ENCODE results near the gene NUCB2.
A peak's percentile ranks its signal among the peaks of the same experiment; 100 is the strongest.

The NUCB2 gene

DNA sequence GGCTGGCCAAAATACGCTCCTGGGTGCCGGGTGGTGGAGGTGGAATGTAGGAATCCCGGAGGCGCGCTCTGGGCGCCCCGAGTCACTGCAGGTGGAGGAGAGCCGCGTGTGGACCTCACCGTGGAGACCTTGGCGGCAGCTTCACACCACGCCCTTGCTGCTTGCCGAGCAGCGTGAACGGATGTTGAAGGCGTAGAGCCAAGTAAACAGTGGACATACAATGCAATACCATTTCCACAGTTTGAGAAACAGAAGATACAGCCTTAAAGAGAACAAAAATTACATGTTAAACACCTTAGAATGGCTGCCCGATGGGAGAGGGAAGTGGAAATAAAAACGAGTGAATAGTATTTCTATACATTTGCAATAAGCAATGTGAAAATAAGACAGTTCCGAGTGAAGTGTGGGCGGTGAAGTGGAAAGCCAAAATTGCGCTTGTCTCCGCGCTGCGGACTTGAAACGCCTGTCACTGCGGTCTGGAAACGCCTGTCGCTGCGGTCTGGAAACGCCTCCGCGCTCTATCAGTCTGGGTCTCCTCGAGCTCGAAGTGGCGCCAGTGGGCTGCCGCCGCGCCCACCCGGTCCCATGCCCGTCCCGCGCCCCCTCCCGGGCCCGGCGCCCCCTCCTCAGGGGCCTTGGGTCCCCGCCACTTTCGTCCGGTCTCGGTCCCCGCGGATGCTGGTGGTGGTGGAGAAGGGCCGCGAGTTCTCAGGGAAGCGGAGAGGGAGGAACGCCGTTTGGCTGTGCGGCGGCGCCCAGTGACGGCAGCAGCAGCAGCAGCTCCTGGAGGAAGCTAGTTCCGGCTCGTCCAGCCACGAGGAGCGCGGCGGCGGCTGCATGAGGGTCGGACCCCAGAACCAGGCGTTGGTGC, 76.6 kb downstream of the NUCB2 start:
- H3K27ac ChIP-seq (ENCODE audit: low read depth, low read length): peak overlapping the region; percentile 78
- peaks cover 16 to 20% of the 10 kb centered on the region in 2 donors for H3K4me1 ChIP-seq (ENCODE audit: control insufficient read depth in 1 of 2, insufficient read depth in 2 of 2, low read length in 2 of 2)
- H3K36me3 ChIP-seq (ENCODE audit: control insufficient read depth in 1 of 2, insufficient read depth in 2 of 2, low read length in 2 of 2): peaks cover 6 to 7% of the 10 kb centered on the region in 2 donors
- H3K4me3 ChIP-seq (ENCODE audit: low read depth in 1 of 2, low read length in 2 of 2): peak overlapping the region; percentile 71 to 90
- peak overlapping the region; percentile 70 to 87 for H3K9ac ChIP-seq (ENCODE audit: low read depth in 1 of 2, low read length in 2 of 2)
- H3K9me3 ChIP-seq (ENCODE audit: control insufficient read depth in 1 of 2, low read length in 2 of 2): no peaks in the 10 kb centered on the region
- H3K27me3 ChIP-seq (ENCODE audit: control insufficient read depth in 1 of 2, insufficient read depth in 2 of 2, low read length in 2 of 2): no peaks in the 10 kb centered on the region

DNA sequence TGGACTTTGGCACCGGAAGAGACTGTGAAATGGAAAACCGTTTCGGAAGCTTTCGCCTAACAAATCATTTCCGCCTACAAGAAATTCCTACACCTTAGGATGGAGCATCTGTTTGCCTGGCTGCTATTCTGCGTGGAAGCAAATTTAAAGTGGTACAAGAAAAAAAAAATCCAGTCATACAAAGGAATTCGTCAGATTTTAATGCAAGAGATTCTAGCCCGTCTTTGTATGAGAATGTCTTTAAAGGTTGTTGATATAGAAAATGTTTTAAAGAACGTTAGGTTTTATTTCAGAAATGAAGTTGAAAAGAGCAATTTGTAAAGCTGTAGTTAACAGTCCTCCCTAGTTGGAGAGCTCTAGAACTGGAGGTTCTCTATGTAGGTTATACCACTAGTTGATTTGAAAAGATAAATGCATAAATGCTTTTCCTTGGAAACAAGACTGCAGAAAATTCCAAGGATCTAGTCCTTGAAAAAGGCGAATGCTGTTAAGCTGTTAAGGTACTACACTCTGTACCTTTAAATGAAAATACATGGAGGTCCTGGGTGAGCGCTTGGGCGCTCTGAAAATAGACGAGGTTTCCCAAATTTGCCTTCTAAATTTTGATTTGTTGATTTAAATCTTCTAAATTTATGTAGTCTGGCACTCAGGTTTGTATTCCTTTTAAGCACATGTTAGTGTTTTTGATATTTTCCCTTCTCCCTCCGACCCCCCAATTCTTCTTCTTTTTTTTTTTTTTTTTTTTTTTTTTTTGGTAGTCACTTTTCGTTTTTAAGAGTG, 77.5 kb downstream of the NUCB2 start:
- Histone ChIP-seq H3K4me1 (ENCODE audit: control insufficient read depth in 1 of 2, insufficient read depth in 2 of 2, low read length in 2 of 2) (peaks cover 16 to 20% of the 10 kb centered on the region in 2 donors), H3K27ac (ENCODE audit: low read depth, low read length) (peak overlapping the region; percentile 78), H3K27me3 (ENCODE audit: control insufficient read depth in 1 of 2, insufficient read depth in 2 of 2, low read length in 2 of 2) (no peaks in the 10 kb centered on the region), H3K4me3 (ENCODE audit: low read depth in 1 of 2, low read length in 2 of 2) (peak overlapping the region; percentile 71 to 90), H3K9ac (ENCODE audit: low read depth in 1 of 2, low read length in 2 of 2) (peak overlapping the region; percentile 70 to 87), H3K9me3 (ENCODE audit: control insufficient read depth in 1 of 2, low read length in 2 of 2) (no peaks in the 10 kb centered on the region), H3K36me3 (ENCODE audit: control insufficient read depth in 1 of 2, insufficient read depth in 2 of 2, low read length in 2 of 2) (peaks cover 6 to 7% of the 10 kb centered on the region in 2 donors)

DNA sequence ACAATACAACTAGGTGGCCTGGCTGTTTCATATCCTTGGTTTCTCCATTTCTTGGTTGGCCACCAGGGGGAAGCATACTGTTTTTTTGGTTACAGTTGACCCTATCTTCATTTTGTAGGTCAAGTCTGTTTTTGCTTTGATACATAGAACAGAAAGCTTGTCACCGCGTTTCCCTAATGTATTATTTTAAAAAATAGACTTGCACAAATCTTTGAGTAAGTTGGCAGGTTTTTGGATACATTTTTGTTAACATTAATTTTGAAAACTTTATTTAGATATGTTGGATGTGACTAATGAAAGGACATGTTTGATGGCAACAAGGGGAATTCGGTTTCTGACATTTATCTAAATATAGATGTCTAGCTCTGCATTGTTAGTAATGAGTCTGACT, 78.1 kb downstream of the NUCB2 start:
- peaks cover 16 to 20% of the 10 kb centered on the region in 2 donors for H3K4me1 ChIP-seq (ENCODE audit: control insufficient read depth in 1 of 2, insufficient read depth in 2 of 2, low read length in 2 of 2)
- H3K27ac ChIP-seq (ENCODE audit: low read depth, low read length): no peak overlapping the region
- no peak overlapping the region for H3K9ac ChIP-seq (ENCODE audit: low read depth in 1 of 2, low read length in 2 of 2)
- no peaks in the 10 kb centered on the region for H3K27me3 ChIP-seq (ENCODE audit: control insufficient read depth in 1 of 2, insufficient read depth in 2 of 2, low read length in 2 of 2)
- H3K9me3 ChIP-seq (ENCODE audit: control insufficient read depth in 1 of 2, low read length in 2 of 2): no peaks in the 10 kb centered on the region
- H3K4me3 ChIP-seq (ENCODE audit: low read depth in 1 of 2, low read length in 2 of 2): no peak overlapping the region
- H3K36me3 ChIP-seq (ENCODE audit: control insufficient read depth in 1 of 2, insufficient read depth in 2 of 2, low read length in 2 of 2): peaks cover 6 to 7% of the 10 kb centered on the region in 2 donors

DNA sequence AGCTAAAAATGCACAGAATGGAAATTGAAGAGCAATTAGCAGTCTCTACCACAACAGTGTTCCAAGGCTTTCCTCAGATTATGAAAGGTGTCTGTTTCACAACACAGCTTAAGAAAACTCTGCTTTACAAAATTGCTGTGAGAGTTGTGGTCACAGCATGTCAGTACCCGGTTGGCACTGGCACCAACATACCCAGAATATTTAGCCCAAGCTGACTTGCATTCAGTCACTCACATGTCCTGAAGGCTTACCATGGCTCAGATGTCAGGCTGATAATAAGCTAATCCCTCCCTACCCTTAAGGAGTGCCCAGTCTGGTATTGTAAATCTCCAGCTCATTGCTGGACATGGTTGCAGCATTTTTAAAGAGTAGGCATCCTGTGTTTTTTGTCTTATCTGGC, 90.0 kb downstream of the NUCB2 start:
- Histone ChIP-seq H3K9ac (ENCODE audit: low read depth in 1 of 2, low read length in 2 of 2) (no peak overlapping the region), H3K27me3 (ENCODE audit: control insufficient read depth in 1 of 2, insufficient read depth in 2 of 2, low read length in 2 of 2) (no peaks in the 10 kb centered on the region), H3K4me1 (ENCODE audit: control insufficient read depth in 1 of 2, insufficient read depth in 2 of 2, low read length in 2 of 2) (no peaks in the 10 kb centered on the region), H3K4me3 (ENCODE audit: low read depth in 1 of 2, low read length in 2 of 2) (no peak overlapping the region), H3K36me3 (ENCODE audit: control insufficient read depth in 1 of 2, insufficient read depth in 2 of 2, low read length in 2 of 2) (peaks cover 39 to 60% of the 10 kb centered on the region in 2 donors), H3K9me3 (ENCODE audit: control insufficient read depth in 1 of 2, low read length in 2 of 2) (peaks cover 24 to 35% of the 10 kb centered on the region in 2 donors), H3K27ac (ENCODE audit: low read depth, low read length) (no peak overlapping the region)

DNA sequence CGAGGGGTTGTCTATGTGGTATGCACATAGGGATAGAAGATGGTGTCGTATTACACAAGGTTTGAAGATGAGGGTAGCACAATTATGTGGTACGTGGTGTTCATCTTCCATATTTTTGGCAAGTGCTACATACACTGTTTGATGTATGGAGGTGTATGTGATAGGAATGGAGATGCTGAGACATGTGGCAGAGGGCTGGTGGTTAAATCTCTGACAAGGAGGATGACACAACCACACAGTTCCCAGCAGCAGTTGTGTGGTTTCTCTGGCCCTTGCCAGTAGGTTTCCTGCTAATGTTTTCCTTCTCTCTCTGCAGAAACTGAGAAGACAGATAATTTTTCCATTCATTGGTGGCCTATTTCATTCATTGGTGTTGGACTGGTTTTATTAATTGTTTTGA, 92.0 kb downstream of the NUCB2 start:
- peaks cover 39 to 56% of the 10 kb centered on the region in 2 donors for H3K9me3 ChIP-seq (ENCODE audit: control insufficient read depth in 1 of 2, low read length in 2 of 2)
- peaks cover 53 to 81% of the 10 kb centered on the region in 2 donors for H3K36me3 ChIP-seq (ENCODE audit: control insufficient read depth in 1 of 2, insufficient read depth in 2 of 2, low read length in 2 of 2)
- H3K27me3 ChIP-seq (ENCODE audit: control insufficient read depth in 1 of 2, insufficient read depth in 2 of 2, low read length in 2 of 2): no peaks in the 10 kb centered on the region
- no peak overlapping the region for H3K27ac ChIP-seq (ENCODE audit: low read depth, low read length)
- no peaks in the 10 kb centered on the region for H3K4me1 ChIP-seq (ENCODE audit: control insufficient read depth in 1 of 2, insufficient read depth in 2 of 2, low read length in 2 of 2)
- H3K4me3 ChIP-seq (ENCODE audit: low read depth in 1 of 2, low read length in 2 of 2): no peak overlapping the region
- H3K9ac ChIP-seq (ENCODE audit: low read depth in 1 of 2, low read length in 2 of 2): no peak overlapping the region

DNA sequence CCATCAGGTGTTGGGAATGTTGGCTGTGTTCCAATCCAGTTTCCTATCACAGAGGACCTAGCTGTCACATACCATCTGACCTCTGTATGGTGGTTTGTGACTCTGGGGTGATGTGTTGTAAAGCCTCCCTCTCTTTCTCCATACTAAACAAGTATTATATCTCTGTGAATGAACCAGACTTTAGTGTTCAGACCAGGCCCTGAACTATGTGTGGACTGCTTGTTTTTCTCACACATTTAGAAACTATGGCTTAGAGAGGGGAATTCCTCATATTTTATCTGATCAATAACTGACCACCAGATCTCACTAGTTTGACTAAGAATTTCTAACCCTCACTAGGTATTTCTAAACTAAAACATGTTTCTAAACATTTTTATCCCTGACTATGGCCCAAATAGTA, 92.6 kb downstream of the NUCB2 start:
- no peak overlapping the region for H3K27ac ChIP-seq (ENCODE audit: low read depth, low read length)
- peaks cover 39 to 59% of the 10 kb centered on the region in 2 donors for H3K9me3 ChIP-seq (ENCODE audit: control insufficient read depth in 1 of 2, low read length in 2 of 2)
- no peak overlapping the region for H3K4me3 ChIP-seq (ENCODE audit: low read depth in 1 of 2, low read length in 2 of 2)
- no peak overlapping the region for H3K9ac ChIP-seq (ENCODE audit: low read depth in 1 of 2, low read length in 2 of 2)
- no peaks in the 10 kb centered on the region for H3K27me3 ChIP-seq (ENCODE audit: control insufficient read depth in 1 of 2, insufficient read depth in 2 of 2, low read length in 2 of 2)
- H3K4me1 ChIP-seq (ENCODE audit: control insufficient read depth in 1 of 2, insufficient read depth in 2 of 2, low read length in 2 of 2): no peaks in the 10 kb centered on the region
- H3K36me3 ChIP-seq (ENCODE audit: control insufficient read depth in 1 of 2, insufficient read depth in 2 of 2, low read length in 2 of 2): peaks cover 53 to 86% of the 10 kb centered on the region in 2 donors

DNA sequence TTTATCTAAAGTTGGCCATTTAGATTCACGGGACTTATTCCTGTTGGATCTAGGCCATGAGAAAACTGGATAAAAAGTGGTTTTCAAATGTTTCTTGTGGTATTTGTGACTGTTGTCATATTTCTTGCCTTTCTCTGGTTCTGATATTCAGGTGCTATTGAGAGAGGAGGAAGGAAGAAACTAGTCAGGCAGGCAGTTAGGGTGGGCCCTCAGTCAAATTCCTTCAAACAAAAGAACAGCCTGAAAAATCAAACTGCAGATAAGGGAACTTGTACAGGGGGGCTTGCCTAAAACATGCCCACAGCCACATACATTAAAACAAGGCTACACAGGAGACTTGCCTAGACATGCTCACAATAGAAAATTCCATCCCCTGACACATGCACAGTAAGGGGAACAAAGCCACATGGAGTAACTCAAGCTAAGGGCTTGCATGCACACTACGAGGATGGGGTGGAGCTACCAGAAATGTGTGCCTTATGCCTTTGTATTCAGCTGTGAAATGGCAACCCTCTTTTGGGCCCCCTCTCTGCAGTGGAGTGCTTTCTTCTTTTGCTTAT, 93.2 kb downstream of the NUCB2 start:
- peak overlapping the region in 1 of 2 donors; percentile 13 for H3K4me3 ChIP-seq (ENCODE audit: low read depth in 1 of 2, low read length in 2 of 2)
- no peak overlapping the region for H3K27ac ChIP-seq (ENCODE audit: low read depth, low read length)
- no peaks in the 10 kb centered on the region for H3K4me1 ChIP-seq (ENCODE audit: control insufficient read depth in 1 of 2, insufficient read depth in 2 of 2, low read length in 2 of 2)
- no peak overlapping the region for H3K9ac ChIP-seq (ENCODE audit: low read depth in 1 of 2, low read length in 2 of 2)
- peaks cover 58 to 90% of the 10 kb centered on the region in 2 donors for H3K36me3 ChIP-seq (ENCODE audit: control insufficient read depth in 1 of 2, insufficient read depth in 2 of 2, low read length in 2 of 2)
- peaks cover 39 to 59% of the 10 kb centered on the region in 2 donors for H3K9me3 ChIP-seq (ENCODE audit: control insufficient read depth in 1 of 2, low read length in 2 of 2)
- H3K27me3 ChIP-seq (ENCODE audit: control insufficient read depth in 1 of 2, insufficient read depth in 2 of 2, low read length in 2 of 2): no peaks in the 10 kb centered on the region

DNA sequence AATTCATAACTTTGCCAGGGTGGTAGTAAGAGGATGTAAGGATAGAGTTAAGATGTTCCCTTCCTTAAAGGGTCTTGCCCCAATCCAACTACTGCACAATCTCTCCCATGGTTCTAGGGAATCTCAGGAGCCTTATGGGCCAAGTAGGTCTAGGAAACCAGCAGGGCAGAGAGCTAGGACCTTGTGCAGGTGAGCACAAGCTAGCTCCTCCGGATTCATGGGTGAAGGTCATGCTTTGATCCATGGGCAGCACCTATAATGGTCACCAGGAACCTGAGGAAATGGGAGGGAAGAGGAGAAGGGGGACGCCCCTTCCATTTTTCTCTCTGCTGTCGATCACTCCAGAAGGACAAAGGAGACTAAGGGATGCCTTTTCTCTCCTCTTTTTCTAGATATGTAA, 95.1 kb downstream of the NUCB2 start:
- Histone ChIP-seq H3K27ac (ENCODE audit: low read depth, low read length) (no peak overlapping the region), H3K36me3 (ENCODE audit: control insufficient read depth in 1 of 2, insufficient read depth in 2 of 2, low read length in 2 of 2) (peaks cover 56 to 95% of the 10 kb centered on the region in 2 donors), H3K9ac (ENCODE audit: low read depth in 1 of 2, low read length in 2 of 2) (no peak overlapping the region), H3K9me3 (ENCODE audit: control insufficient read depth in 1 of 2, low read length in 2 of 2) (peaks cover 39 to 59% of the 10 kb centered on the region in 2 donors), H3K4me1 (ENCODE audit: control insufficient read depth in 1 of 2, insufficient read depth in 2 of 2, low read length in 2 of 2) (no peaks in the 10 kb centered on the region), H3K4me3 (ENCODE audit: low read depth in 1 of 2, low read length in 2 of 2) (no peak overlapping the region), H3K27me3 (ENCODE audit: control insufficient read depth in 1 of 2, insufficient read depth in 2 of 2, low read length in 2 of 2) (no peaks in the 10 kb centered on the region)

DNA sequence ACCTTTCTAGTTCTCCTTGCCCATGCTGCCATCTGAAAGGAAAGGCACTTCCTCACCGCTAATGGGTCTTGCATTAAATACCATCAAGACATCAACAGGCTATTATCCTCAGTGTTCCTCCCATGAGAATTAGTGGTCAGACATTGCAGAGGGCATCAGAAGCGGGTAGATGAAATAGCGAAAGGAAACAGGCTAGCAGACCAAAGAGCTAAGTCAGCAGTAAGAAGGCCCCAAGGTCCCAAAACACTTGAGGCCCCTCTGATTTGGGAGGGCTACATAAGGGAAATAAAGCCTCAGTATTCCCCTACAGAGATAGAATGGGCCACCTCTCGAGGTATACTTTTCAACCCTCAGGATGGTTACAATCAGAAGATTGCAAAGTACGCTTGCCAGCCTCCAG, 99.0 kb downstream of the NUCB2 start:
- H3K36me3 ChIP-seq (ENCODE audit: control insufficient read depth in 1 of 2, insufficient read depth in 2 of 2, low read length in 2 of 2): peaks cover 28 to 85% of the 10 kb centered on the region in 2 donors
- H3K27ac ChIP-seq (ENCODE audit: low read depth, low read length): no peak overlapping the region
- no peak overlapping the region for H3K9ac ChIP-seq (ENCODE audit: low read depth in 1 of 2, low read length in 2 of 2)
- H3K9me3 ChIP-seq (ENCODE audit: control insufficient read depth in 1 of 2, low read length in 2 of 2): peaks cover 25 to 33% of the 10 kb centered on the region in 2 donors
- no peaks in the 10 kb centered on the region for H3K4me1 ChIP-seq (ENCODE audit: control insufficient read depth in 1 of 2, insufficient read depth in 2 of 2, low read length in 2 of 2)
- H3K27me3 ChIP-seq (ENCODE audit: control insufficient read depth in 1 of 2, insufficient read depth in 2 of 2, low read length in 2 of 2): no peaks in the 10 kb centered on the region
- no peak overlapping the region for H3K4me3 ChIP-seq (ENCODE audit: low read depth in 1 of 2, low read length in 2 of 2)

DNA sequence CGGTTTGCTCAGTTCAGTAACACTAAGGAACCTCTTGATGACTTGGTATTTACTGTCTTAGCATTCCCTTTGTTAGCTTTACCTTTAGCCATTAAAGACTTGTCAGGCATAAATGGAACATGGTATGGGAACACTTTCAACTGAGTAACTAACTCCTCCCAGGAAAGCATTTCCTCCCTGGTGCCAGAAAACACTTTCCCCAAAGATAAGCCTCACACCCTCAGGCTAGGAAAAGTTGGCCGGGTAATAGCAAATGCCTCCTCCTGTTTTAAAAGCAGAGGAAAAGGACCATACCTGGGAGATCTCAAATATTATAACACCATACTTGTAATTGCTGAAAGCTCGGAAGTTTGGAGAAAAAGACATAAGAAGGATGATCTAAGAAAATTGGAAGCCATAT, 100.0 kb downstream of the NUCB2 start:
- Histone ChIP-seq H3K27ac (ENCODE audit: low read depth, low read length) (no peak overlapping the region), H3K4me3 (ENCODE audit: low read depth in 1 of 2, low read length in 2 of 2) (no peak overlapping the region), H3K36me3 (ENCODE audit: control insufficient read depth in 1 of 2, insufficient read depth in 2 of 2, low read length in 2 of 2) (peaks cover 18 to 85% of the 10 kb centered on the region in 2 donors), H3K4me1 (ENCODE audit: control insufficient read depth in 1 of 2, insufficient read depth in 2 of 2, low read length in 2 of 2) (no peaks in the 10 kb centered on the region), H3K9ac (ENCODE audit: low read depth in 1 of 2, low read length in 2 of 2) (no peak overlapping the region), H3K27me3 (ENCODE audit: control insufficient read depth in 1 of 2, insufficient read depth in 2 of 2, low read length in 2 of 2) (no peaks in the 10 kb centered on the region), H3K9me3 (ENCODE audit: control insufficient read depth in 1 of 2, low read length in 2 of 2) (peaks cover 16 to 24% of the 10 kb centered on the region in 2 donors)

Data from duodenal mucosa (tissue), 2 donors.